A673 (cell line): ENCODE results near the gene GINS1.

Experiments
- CTCF ChIP-seq: fragments of 300-800, 200-600 bp; sonication (generic); conservative IDR thresholded peaks from 2 replicates; pipeline ENCODE4 v1.5.1; 2017; ENCODE audit warnings: low read depth, mild to moderate bottlenecking, antibody characterized with exemption, low read length, moderate library complexity, mixed read lengths
- EZH2 ChIP-seq: fragments of 200-600 bp; sonication (generic); IDR thresholded peaks from 2 replicates; pipeline ENCODE4 v1.6.1; 2017; ENCODE audit warnings: borderline replicate concordance, low read depth, mild to moderate bottlenecking, mixed read lengths, antibody characterized with exemption, low read length; ENCODE audit not compliant: poor library complexity, severe bottlenecking

DNA sequence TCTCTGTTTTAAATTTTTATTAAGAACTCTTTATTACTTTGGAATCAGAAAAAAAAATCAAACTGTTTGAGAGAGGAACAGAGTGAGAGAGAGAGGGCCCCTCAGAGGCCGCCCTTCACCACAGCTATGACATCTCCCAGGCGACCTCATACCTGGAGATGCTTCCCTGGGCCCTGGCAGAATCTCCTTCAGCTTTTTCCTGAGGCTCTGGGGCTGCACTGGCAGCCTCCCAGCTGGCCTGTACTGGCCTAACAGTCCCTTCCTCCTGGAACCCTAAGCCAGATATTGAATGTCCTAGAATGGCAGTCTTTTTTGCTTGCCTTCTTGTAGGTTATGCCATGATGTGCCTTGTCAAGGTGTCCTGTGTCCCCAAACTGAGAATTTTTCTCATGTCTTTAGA is 30.6 kb upstream of the GINS1 start:
- TF ChIP-seq CTCF (no peak), EZH2 (no peak)
